ENCODE measurements around the gene HMX1. TPM values are rescaled to one million over a fixed set of nuclear protein-coding genes. Genes with fewer than 3 reads are reported as not detected.

HMX1 gene
- total and polyA plus RNA-seq, 2 experiments from 2014 or later = not detected

DNA sequence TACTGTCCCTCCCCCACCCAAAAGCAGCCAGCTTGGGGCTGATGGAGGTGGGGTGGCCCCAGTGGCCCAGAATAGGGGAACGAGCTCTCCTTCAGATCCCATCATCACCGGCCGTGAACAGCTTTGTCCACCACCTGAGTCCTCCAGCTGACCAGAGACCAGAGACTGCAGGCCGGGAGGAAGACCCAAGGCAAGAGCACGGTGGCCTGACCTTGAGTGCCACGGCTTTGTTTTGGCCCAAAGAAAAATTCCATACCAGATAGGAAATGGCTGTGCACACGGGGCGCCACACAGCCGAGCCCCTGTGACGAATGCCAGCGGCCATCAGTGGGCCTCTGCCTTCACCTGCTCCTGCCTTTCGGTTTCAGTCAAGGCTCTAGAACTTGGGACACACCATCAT lies 5.2 kb downstream of the HMX1 start:
- no peaks in the 10 kb centered on the region for H4K20me1 ChIP-seq (ENCODE audit: insufficient read depth, poor library complexity, severe bottlenecking)
- no peaks in the 10 kb centered on the region for H3K4me1 ChIP-seq (ENCODE audit: insufficient read depth)
- H3K79me2 ChIP-seq = no peaks in the 10 kb centered on the region
- no peak overlapping the region for H3K4me3 ChIP-seq
- no peak for TF ChIP-seq CTCF (IDR thresholded peaks at IDR 0.05; ENCODE audit: poor library complexity)
- no peak for TF ChIP-seq EZH2phosphoT487 (IDR thresholded peaks at IDR 0.05; ENCODE audit: low read depth, severe bottlenecking, unreplicated experiment)
- no peak for TF ChIP-seq EZH2 (IDR thresholded peaks at IDR 0.05; ENCODE audit: borderline replicate concordance)
- DNase-seq (ENCODE audit: low spot score) = no peak
- H3K9me2 ChIP-seq (replicated peaks; ENCODE audit: insufficient read depth) = no peaks in the 10 kb centered on the region
- H3K36me3 ChIP-seq (replicated peaks; ENCODE audit: insufficient read depth, low read depth) = no peaks in the 10 kb centered on the region
- H3K4me2 ChIP-seq = no peak overlapping the region
- peaks cover 94% of the 10 kb centered on the region for H3K27me3 ChIP-seq
- no peaks in the 10 kb centered on the region for H3K9me3 ChIP-seq (ENCODE audit: low read depth)
- H3K27ac ChIP-seq = no peak overlapping the region
- no peak overlapping the region for H2AFZ ChIP-seq
- WGBS (ENCODE audit: low lambda C conversion rate, missing lambda C conversion rate) = 52% methylated on average over 12 of the region's 12 CpGs

GRCh38 chr4:8865681-8866310 lies 5.8 kb downstream of the HMX1 start:
- H3K9me3 ChIP-seq (ENCODE audit: low read depth) = no peaks in the 10 kb centered on the region
- no peak for TF ChIP-seq EZH2 (IDR thresholded peaks at IDR 0.05; ENCODE audit: borderline replicate concordance)
- TF ChIP-seq EZH2phosphoT487 (IDR thresholded peaks at IDR 0.05; ENCODE audit: low read depth, severe bottlenecking, unreplicated experiment) = no peak
- no peak for TF ChIP-seq CTCF (IDR thresholded peaks at IDR 0.05; ENCODE audit: poor library complexity)
- no peaks in the 10 kb centered on the region for H3K79me2 ChIP-seq
- H4K20me1 ChIP-seq (ENCODE audit: insufficient read depth, poor library complexity, severe bottlenecking) = no peaks in the 10 kb centered on the region
- no peak overlapping the region for H2AFZ ChIP-seq
- DNase-seq (ENCODE audit: low spot score) = no peak
- no peaks in the 10 kb centered on the region for H3K9me2 ChIP-seq (replicated peaks; ENCODE audit: insufficient read depth)
- no peak overlapping the region for H3K27ac ChIP-seq
- peaks cover 4% of the 10 kb centered on the region for H3K4me1 ChIP-seq (ENCODE audit: insufficient read depth)
- peaks cover 97% of the 10 kb centered on the region for H3K27me3 ChIP-seq
- no peak overlapping the region for H3K4me2 ChIP-seq
- no peaks in the 10 kb centered on the region for H3K36me3 ChIP-seq (replicated peaks; ENCODE audit: insufficient read depth, low read depth)
- WGBS (ENCODE audit: low lambda C conversion rate, missing lambda C conversion rate) = 76% methylated on average over 15 of the region's 18 CpGs
- no peak overlapping the region for H3K4me3 ChIP-seq

GRCh38 chr4:8864912-8865680 lies 6.5 kb downstream of the HMX1 start:
- no peak for DNase-seq (ENCODE audit: low spot score)
- Histone ChIP-seq H3K4me1 (ENCODE audit: insufficient read depth) (peaks cover 7% of the 10 kb centered on the region), H4K20me1 (ENCODE audit: insufficient read depth, poor library complexity, severe bottlenecking) (no peaks in the 10 kb centered on the region), H3K9me3 (ENCODE audit: low read depth) (no peaks in the 10 kb centered on the region), H3K27me3 (peaks cover 95% of the 10 kb centered on the region), H3K79me2 (no peaks in the 10 kb centered on the region), H3K9me2 (replicated peaks; ENCODE audit: insufficient read depth) (no peaks in the 10 kb centered on the region), H3K4me3 (no peak overlapping the region), H3K4me2 (no peak overlapping the region), H3K27ac (no peak overlapping the region), H3K36me3 (replicated peaks; ENCODE audit: insufficient read depth, low read depth) (no peaks in the 10 kb centered on the region), H2AFZ (no peak overlapping the region)
- TF ChIP-seq CTCF (IDR thresholded peaks at IDR 0.05; ENCODE audit: poor library complexity) = no peak
- TF ChIP-seq EZH2phosphoT487 (IDR thresholded peaks at IDR 0.05; ENCODE audit: low read depth, severe bottlenecking, unreplicated experiment) = no peak
- no peak for TF ChIP-seq EZH2 (IDR thresholded peaks at IDR 0.05; ENCODE audit: borderline replicate concordance)
- WGBS (ENCODE audit: low lambda C conversion rate, missing lambda C conversion rate) = 73% methylated on average over 31 of the region's 32 CpGs

Data from hepatocyte (in vitro differentiated cells).